Amniotic stem cell (primary cell): ENCODE results near the gene LRRC27.

Experiments
- DNase-seq: peaks from one replicate; lab custom pipeline; 2025; lab: John Stamatoyannopoulos, UW

Gene LRRC27

GRCh38 chr10:132357286-132358058 lies 25.5 kb downstream of the LRRC27 start:
- no peak for DNase-seq

GRCh38 chr10:132359305-132360040 lies 27.5 kb downstream of the LRRC27 start:
- DNase-seq, result no peak

- no peak for DNase-seq
These were observed 28.9 kb downstream of the LRRC27 start for GRCh38 chr10:132360766-132361447.

GRCh38 chr10:132361581-132362101 lies 29.6 kb downstream of the LRRC27 start:
- DNase-seq, result no peak

DNA sequence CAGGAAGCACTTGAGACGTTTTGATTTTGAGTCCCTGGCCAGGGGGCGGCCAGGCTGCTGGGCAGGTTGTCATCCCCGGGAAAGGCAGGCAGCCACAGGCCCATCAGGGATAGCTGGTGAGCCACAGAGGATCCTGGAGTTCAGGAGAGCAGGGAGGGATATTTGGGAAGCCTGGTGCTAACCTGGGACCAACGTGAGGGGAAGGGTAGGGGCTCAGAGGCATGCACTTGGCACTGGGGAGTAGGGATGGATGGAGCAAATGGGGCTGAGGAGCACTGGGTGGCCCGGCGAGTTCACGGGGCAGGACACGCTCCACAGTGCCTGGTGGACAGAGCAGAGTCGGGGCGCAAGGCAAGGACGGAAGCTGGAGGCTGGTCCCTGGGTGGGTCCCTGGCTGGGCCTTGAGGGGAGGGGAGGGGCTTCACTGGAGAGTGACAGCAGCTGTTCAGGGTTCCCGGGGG lies 30.2 kb downstream of the LRRC27 start:
- no peak for DNase-seq

GRCh38 chr10:132363376-132363775 lies 31.4 kb downstream of the LRRC27 start:
- no peak for DNase-seq

DNA sequence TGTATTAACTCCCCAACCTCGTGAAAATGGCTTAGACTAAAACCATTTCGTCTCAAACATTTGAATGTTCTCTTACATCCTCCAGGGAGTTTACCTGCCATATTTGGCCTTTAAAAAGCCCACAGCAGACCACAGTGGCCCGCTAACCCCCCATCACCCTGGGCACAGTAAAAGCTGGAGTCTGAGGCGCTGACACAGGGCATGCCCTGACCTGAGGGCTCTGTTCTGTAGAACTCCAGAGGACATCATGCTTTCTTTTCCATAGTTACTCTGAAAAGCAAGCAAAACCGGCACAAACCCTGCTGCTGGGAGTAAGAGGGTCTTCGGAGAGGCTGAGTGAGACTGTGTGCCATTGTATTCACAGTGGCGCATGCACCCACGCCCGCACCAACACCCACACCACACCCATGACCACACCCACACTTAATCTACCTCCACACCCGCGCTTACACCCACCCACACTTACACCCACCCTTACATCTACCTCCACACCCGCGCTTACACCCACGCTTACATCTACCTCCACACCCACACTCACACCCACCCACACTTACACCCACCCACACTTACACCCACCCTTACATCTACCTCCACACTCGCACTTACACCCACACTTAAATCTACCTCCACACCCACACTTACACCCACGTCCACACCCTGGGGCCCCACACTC lies 32.1 kb downstream of the LRRC27 start:
- no peak for DNase-seq

DNA sequence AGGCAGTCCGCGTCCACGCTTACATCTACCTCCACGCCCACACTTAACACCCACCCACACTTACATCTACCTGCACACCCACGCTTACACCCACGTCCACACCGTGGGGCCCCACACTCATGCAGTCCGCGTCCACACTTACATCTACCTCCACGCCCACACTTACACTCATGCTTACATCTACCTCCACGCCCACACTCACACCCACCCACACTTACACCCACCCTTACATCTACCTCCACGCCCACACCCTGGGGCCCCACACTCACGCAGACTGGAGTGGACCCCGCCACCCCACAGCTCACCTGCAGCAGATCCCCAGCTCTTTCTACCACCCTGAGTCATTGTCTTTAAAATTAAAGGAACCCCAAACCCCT lies 32.6 kb downstream of the LRRC27 start:
- DNase-seq, result no peak

GRCh38 chr10:132365102-132365501 lies 33.1 kb downstream of the LRRC27 start:
- DNase-seq, result no peak

- no peak for DNase-seq
These were observed 34.0 kb downstream of the LRRC27 start for GRCh38 chr10:132366006-132366405.

GRCh38 chr10:132366499-132366898 lies 34.5 kb downstream of the LRRC27 start:
- no peak for DNase-seq

GRCh38 chr10:132368391-132368790 lies 36.4 kb downstream of the LRRC27 start:
- no peak for DNase-seq

DNA sequence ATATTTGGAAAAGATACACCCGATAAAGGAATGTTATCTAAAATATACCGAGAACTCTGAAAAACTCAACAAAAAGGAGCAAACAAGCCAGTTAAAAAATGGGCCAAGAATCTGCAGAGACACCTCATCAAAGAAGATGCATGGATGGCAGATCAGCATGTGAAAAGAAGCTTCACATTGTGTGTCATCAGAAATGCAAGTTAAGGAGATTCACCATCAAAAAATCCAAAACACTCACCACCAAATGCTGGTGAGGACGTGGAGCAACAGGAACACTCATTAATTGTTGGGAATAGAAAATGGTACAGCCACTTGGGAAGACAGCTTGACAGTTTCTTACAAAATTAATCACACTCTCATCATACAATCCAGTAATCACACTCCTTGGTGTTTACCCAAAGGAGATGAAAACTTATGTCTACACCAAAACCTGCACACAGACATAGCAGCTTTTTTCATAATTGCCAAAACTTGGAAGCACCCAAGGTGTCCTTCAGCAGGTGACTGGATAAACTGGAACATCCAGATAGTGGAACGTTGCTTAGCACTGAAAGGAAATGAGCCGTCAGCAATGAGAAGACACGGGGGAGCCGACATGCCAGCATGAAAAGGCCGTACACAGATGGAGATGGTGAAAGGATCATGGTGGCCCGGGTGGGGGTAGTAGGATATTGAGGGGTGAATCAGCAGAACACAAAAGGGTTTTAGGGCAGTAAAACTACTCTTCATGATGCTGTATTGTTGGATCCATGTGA lies 37.1 kb downstream of the LRRC27 start:
- no peak for DNase-seq

GRCh38 chr10:132369636-132370185 lies 37.7 kb downstream of the LRRC27 start:
- no peak for DNase-seq

DNA sequence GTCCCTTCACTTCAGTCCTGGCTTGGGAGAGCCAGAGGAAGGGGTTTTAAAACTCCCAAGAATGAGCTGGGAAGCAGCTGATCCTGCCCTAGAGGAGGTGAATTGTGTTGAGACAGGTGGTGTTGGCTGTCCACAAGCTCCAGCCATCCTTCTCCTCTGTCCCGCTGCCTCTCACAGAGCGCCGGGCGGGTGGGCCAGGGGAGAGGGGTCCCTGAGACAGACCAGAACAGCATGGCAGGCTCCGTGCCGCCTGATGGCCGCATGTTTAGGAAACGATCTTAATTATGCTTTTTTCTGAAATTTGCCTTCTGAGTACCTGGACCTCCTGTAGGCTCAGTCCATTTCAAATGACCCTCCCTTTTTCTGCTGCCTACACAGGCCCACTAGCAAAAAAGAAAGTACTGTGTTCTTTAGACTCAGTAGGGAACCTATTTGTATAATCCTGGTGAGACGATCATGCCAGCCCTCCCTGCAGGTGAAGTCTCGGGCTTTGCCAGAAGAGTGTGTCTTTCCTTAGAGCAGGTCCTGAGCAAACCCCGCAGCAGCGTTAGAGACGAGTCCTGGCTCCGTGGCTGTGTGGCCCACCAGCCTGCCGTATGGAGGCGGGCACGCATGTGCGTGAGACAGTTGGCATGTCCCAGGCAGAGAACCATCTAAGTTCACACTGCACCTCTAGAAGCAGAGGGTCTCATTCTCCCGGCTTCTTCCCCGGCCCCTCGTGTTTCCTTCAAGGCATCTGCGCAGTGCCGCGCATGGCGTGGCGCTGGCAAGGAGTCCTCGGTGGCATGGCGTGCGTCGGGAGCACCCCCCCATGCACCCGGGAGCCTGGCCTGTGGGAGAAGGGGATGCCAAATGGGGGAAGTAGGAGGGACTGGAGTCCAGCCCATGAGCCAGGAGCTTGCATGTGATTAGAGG lies 38.7 kb downstream of the LRRC27 start:
- DNase-seq, result no peak

- DNase-seq, result no peak
These were observed 39.7 kb downstream of the LRRC27 start for GRCh38 chr10:132371641-132372081.

DNA sequence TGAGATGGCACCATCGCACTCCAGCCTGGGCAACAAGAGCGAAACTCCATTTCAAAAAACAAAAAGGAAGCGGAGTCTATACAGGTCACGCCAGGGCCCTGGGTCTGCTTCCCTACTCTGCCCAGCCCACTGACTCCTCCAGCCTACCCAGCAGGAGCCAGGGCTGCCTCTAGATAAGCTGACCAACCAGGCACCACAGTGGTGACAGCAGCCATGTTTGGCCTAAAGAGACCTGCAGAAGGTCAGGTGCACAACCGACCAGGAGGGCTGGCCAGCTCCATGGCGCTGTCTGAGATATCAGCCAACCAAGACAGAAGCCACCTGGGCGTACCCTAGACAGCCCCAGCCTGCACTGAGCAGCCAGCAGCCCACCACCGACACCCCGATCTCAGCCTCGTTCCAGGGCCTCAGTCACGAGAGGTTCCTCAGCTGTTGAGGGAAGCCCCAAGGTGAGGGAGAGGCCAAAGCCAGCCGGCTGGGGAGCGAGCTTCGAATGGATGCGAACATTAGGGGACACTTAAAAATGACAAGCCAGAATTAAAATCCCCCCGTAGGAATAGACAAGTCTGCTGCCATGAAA lies 40.6 kb downstream of the LRRC27 start:
- no peak for DNase-seq

GRCh38 chr10:132373241-132373955 lies 41.4 kb downstream of the LRRC27 start:
- DNase-seq, result no peak

- DNase-seq, result no peak
These were observed 42.2 kb downstream of the LRRC27 start for GRCh38 chr10:132374176-132374575.
